ENCODE results near the gene ACSL6.

ACSL6 gene

GRCh38 chr5:132044207-132044606 lies 32.7 kb upstream of the ACSL6 start:
- ATAC-seq: no peak

GRCh38 chr5:132037353-132037752 lies 25.9 kb upstream of the ACSL6 start:
- ATAC-seq: no peak

GRCh38 chr5:132033122-132033521 lies 21.7 kb upstream of the ACSL6 start:
- ATAC-seq: no peak

- no peak for ATAC-seq
These were observed 20.7 kb upstream of the ACSL6 start for GRCh38 chr5:132032196-132032595.

- ATAC-seq: no peak
These were observed 19.2 kb upstream of the ACSL6 start for GRCh38 chr5:132030610-132031009.

- ATAC-seq: no peak
These were observed 18.3 kb upstream of the ACSL6 start for GRCh38 chr5:132029609-132030330.

GRCh38 chr5:132027027-132027426 lies 15.6 kb upstream of the ACSL6 start:
- ATAC-seq: no peak

- ATAC-seq: no peak
These were observed 15.1 kb upstream of the ACSL6 start for GRCh38 chr5:132026516-132027008.

- no peak for ATAC-seq
These were observed 14.0 kb upstream of the ACSL6 start for GRCh38 chr5:132025403-132025971.

GRCh38 chr5:132024789-132025402 lies 13.4 kb upstream of the ACSL6 start:
- ATAC-seq: no peak

GRCh38 chr5:132024117-132024435 lies 12.6 kb upstream of the ACSL6 start:
- ATAC-seq: no peak

GRCh38 chr5:132023258-132024116 lies 12.0 kb upstream of the ACSL6 start:
- no peak for ATAC-seq

- no peak for ATAC-seq
These were observed 11.3 kb upstream of the ACSL6 start for GRCh38 chr5:132022737-132023136.

- no peak for ATAC-seq
These were observed 10.2 kb upstream of the ACSL6 start for GRCh38 chr5:132021654-132022053.

- ATAC-seq: peak; percentile 6 to 9
These were observed 9.3 kb upstream of the ACSL6 start for GRCh38 chr5:132020568-132021339.

- ATAC-seq: peak; percentile 94 to 96
These were observed 8.5 kb upstream of the ACSL6 start for GRCh38 chr5:132019857-132020555.

GRCh38 chr5:132019337-132019736 lies 7.9 kb upstream of the ACSL6 start:
- ATAC-seq: no peak

GRCh38 chr5:132017738-132018625 lies 6.5 kb upstream of the ACSL6 start:
- no peak for ATAC-seq

- no peak for ATAC-seq
These were observed 5.9 kb upstream of the ACSL6 start for GRCh38 chr5:132017316-132017715.

GRCh38 chr5:132016721-132017250 lies 5.3 kb upstream of the ACSL6 start:
- no peak for ATAC-seq

Data from activated CD4-positive, CD25-positive, alpha-beta regulatory T cell treated with anti-CD3 and anti-CD28 coated beads, Interleukin-2, amount 50 U/mL, for 24 hours (primary cell).